H1 (cell line): ENCODE data around the gene PSMC3. TPM values are rescaled to one million over a fixed set of nuclear protein-coding genes. Genes with fewer than 3 reads are reported as not detected.

ENCODE experiments used
- CTCF ChIA-PET: fragments of 300-600 bp; sonication (Branson Sonifier 250); formaldehyde crosslinking; loops from one replicate; lab custom pipeline; 2021; ENCODE audit not compliant: partially characterized antibody; lab: Charles Lee
- POLR2A ChIA-PET: fragments of 300-600 bp; sonication (Branson Sonifier 250); formaldehyde crosslinking; loops from one replicate; lab custom pipeline; 2021; ENCODE audit warnings: inconsistent platforms; ENCODE audit not compliant: partially characterized antibody; lab: Charles Lee
- DNase-seq, 2 experiments: peaks; one replicate each; pipeline versions ENCODE4 v3.0.0 to v3.0.0-alpha.2; 2010 to 2022; ENCODE audit warnings: low spot score in 2 of 2, low read depth in 1 of 2, mixed read lengths in 1 of 2
- FAIRE-seq: peaks from 2 replicates; lab custom pipeline; 2011; peaks lifted over from hg19 to GRCh38; lab: Jason Lieb, UNC
- H2AFZ ChIP-seq: 2 replicates; pipeline ENCODE4 v1.8.1; 2012; ENCODE audit warnings: low read length, inconsistent platforms
- H2AK5ac ChIP-seq: 2 replicates; pipeline ENCODE4 v1.6.1; 2013; ENCODE audit warnings: low read depth, low read length
- H2BK120ac ChIP-seq: replicated peaks from 2 replicates; pipeline ENCODE3; 2013; ENCODE audit warnings: low read depth, low read length, inconsistent platforms
- H2BK12ac ChIP-seq: 2 replicates; pipeline ENCODE4 v1.6.1; 2013; ENCODE audit warnings: low read depth, low read length
- H2BK15ac ChIP-seq: 2 replicates; pipeline ENCODE4 v1.6.1; 2013; ENCODE audit warnings: low read length
- H2BK20ac ChIP-seq: 2 replicates; pipeline ENCODE4 v1.6.1; 2013; ENCODE audit warnings: low read length
- H2BK5ac ChIP-seq: 2 replicates; pipeline ENCODE4 v1.6.1; 2013; ENCODE audit warnings: low read depth, low read length
- H3K14ac ChIP-seq: 2 replicates; pipeline ENCODE4 v1.6.1; 2013; ENCODE audit warnings: inconsistent platforms; ENCODE audit not compliant: insufficient read length
- H3K18ac ChIP-seq: 2 replicates; pipeline ENCODE4 v1.6.1; 2013; ENCODE audit warnings: low read length; ENCODE audit errors: extremely low read depth
- H3K23ac ChIP-seq: 2 replicates; pipeline ENCODE4 v1.6.1; 2013; ENCODE audit warnings: inconsistent platforms; ENCODE audit not compliant: insufficient read length
- H3K23me2 ChIP-seq: 2 replicates; pipeline ENCODE4 v1.6.1; 2013; ENCODE audit warnings: low read depth, low read length
- H3K27ac ChIP-seq: 2 replicates; pipeline ENCODE4 v1.6.1; 2011; ENCODE audit warnings: low read depth, low read length, inconsistent platforms
- H3K27me3 ChIP-seq, 4 experiments: replicated peaks in 1 of 4; 1 replicate in 1 of 4; 2 replicates in 3 of 4; pipeline versions ENCODE4 v1.6.1 to v1.8.1; 2011 to 2013; ENCODE audit warnings: low read length in 3 of 4, mild to moderate bottlenecking in 3 of 4, inconsistent platforms in 2 of 4, mixed read lengths in 2 of 4, moderate library complexity in 1 of 4; ENCODE audit not compliant: control insufficient read depth in 3 of 4, insufficient read depth in 3 of 4; ENCODE audit errors: extremely low read depth in 1 of 4
- H3K36me3 ChIP-seq, 4 experiments: 2 replicates each; pipeline versions ENCODE4 v1.6.1 to v1.8.1; 2011 to 2013; ENCODE audit warnings: mild to moderate bottlenecking in 4 of 4, low read length in 3 of 4, moderate library complexity in 2 of 4, control low read depth in 1 of 4, inconsistent platforms in 1 of 4; ENCODE audit not compliant: insufficient read depth in 4 of 4, control insufficient read depth in 2 of 4
- H3K4ac ChIP-seq: replicated peaks from 2 replicates; pipeline ENCODE3; 2013; ENCODE audit warnings: low read length, low read depth, mixed read lengths, inconsistent platforms; ENCODE audit not compliant: insufficient read length
- H3K4me1 ChIP-seq, 4 experiments: replicated peaks in 1 of 4; 1 replicate in 1 of 4; 2 replicates in 3 of 4; pipeline versions ENCODE4 v1.6.1 to v1.8.1; 2011 to 2013; ENCODE audit warnings: low read length in 3 of 4, inconsistent platforms in 2 of 4, mixed read lengths in 1 of 4; ENCODE audit not compliant: insufficient read depth in 4 of 4, control insufficient read depth in 3 of 4
- H3K4me2 ChIP-seq, 2 experiments: 2 replicates each; pipeline versions ENCODE4 v1.6.1 to v1.8.1; 2011 to 2013; ENCODE audit warnings: low read depth in 2 of 2, low read length in 2 of 2, control low read depth in 1 of 2, inconsistent platforms in 1 of 2, mild to moderate bottlenecking in 1 of 2; ENCODE audit not compliant: insufficient read depth in 1 of 2
- H3K4me3 ChIP-seq, 4 experiments: fragments of 200-600, 300-600 bp in 1 of 4; sonication (generic), shearing (Covaris generic), sonication (Bioruptor Twin) in 1 of 4; 2 replicates each; pipeline versions ENCODE4 v1.5.1 to v1.8.1; 2011 to 2016; ENCODE audit warnings: low read length in 4 of 4, low read depth in 3 of 4, control low read depth in 2 of 4, inconsistent platforms in 2 of 4, mild to moderate bottlenecking in 2 of 4, mixed read lengths in 1 of 4, moderate library complexity in 1 of 4; ENCODE audit not compliant: insufficient read depth in 2 of 4; ENCODE audit errors: extremely low read depth in 1 of 4
- H3K56ac ChIP-seq: replicated peaks from 2 replicates; pipeline ENCODE3; 2013; ENCODE audit warnings: low read depth, mild to moderate bottlenecking, mixed read lengths, low read length, inconsistent platforms; ENCODE audit not compliant: insufficient read length
- H3K79me1 ChIP-seq: 2 replicates; pipeline ENCODE4 v1.6.1; 2013; ENCODE audit warnings: low read depth, low read length, control low read depth
- H3K79me2 ChIP-seq, 2 experiments: 2 replicates each; pipeline versions ENCODE4 v1.6.1 to v1.8.1; 2012 to 2013; ENCODE audit warnings: low read length in 2 of 2, mild to moderate bottlenecking in 2 of 2, inconsistent platforms in 1 of 2; ENCODE audit not compliant: insufficient read depth in 2 of 2, control insufficient read depth in 1 of 2
- H3K9ac ChIP-seq, 4 experiments: replicated peaks in 1 of 4; 1 replicate in 1 of 4; 2 replicates in 3 of 4; pipeline versions ENCODE4 v1.6.1 to v1.8.1; 2011 to 2013; ENCODE audit warnings: low read depth in 3 of 4, low read length in 3 of 4, control low read depth in 2 of 4, mild to moderate bottlenecking in 2 of 4, moderate library complexity in 2 of 4, inconsistent platforms in 1 of 4; ENCODE audit errors: extremely low read depth in 1 of 4
- H3K9me3 ChIP-seq, 2 experiments: 2 replicates each; pipeline versions ENCODE4 v1.6.1 to v1.8.1; 2012 to 2013; ENCODE audit warnings: mild to moderate bottlenecking in 2 of 2, moderate library complexity in 2 of 2, control low read depth in 1 of 2, inconsistent platforms in 1 of 2, low read depth in 1 of 2, low read length in 1 of 2, mixed read lengths in 1 of 2; ENCODE audit not compliant: insufficient read depth in 2 of 2
- H4K20me1 ChIP-seq, 2 experiments: replicated peaks in 1 of 2; 2 replicates each; pipeline versions ENCODE3 to v1.8.1; 2011 to 2013; ENCODE audit warnings: inconsistent platforms in 2 of 2, low read length in 2 of 2, mild to moderate bottlenecking in 1 of 2; ENCODE audit not compliant: insufficient read depth in 2 of 2, control insufficient read depth in 1 of 2
- H4K5ac ChIP-seq: 2 replicates; pipeline ENCODE4 v1.6.1; 2013; ENCODE audit warnings: low read length, low read depth, mixed read lengths, inconsistent platforms; ENCODE audit not compliant: insufficient read length
- H4K8ac ChIP-seq: 2 replicates; pipeline ENCODE4 v1.8.0; 2013; ENCODE audit warnings: mild to moderate bottlenecking, moderate library complexity, low read length, inconsistent platforms; ENCODE audit not compliant: insufficient read depth; ENCODE audit errors: extremely low read depth
- H4K91ac ChIP-seq: replicated peaks from 2 replicates; pipeline ENCODE3; 2013; ENCODE audit warnings: low read length, mixed read lengths, inconsistent platforms; ENCODE audit not compliant: insufficient read length
- BRCA1 ChIP-seq: IDR thresholded peaks from 2 replicates; pipeline ENCODE4 v1.6.1; 2012; ENCODE audit warnings: low read depth, low read length, improper control_type of control experiment
- NRF1 ChIP-seq: IDR thresholded peaks from 2 replicates; pipeline ENCODE4 v1.6.1; 2011; ENCODE audit warnings: mild to moderate bottlenecking, low read depth, low read length, improper control_type of control experiment
- RAD21 ChIP-seq, 2 experiments: IDR thresholded peaks in 1 of 2; conservative IDR thresholded peaks in 1 of 2; 2 replicates each; pipeline ENCODE4 v1.6.1; 2011; ENCODE audit warnings: low read depth in 2 of 2, low read length in 2 of 2, improper control_type of control experiment in 1 of 2, inconsistent platforms in 1 of 2, mild to moderate bottlenecking in 1 of 2, moderate library complexity in 1 of 2
- SP2 ChIP-seq: IDR thresholded peaks from 2 replicates; pipeline ENCODE4 v1.6.1; 2012; ENCODE audit warnings: mild to moderate bottlenecking, low read length, inconsistent platforms
- WGBS, 2 experiments: shearing (Covaris generic) in 1 of 2; methylation state at CpG; one replicate each; pipeline versions ENCODE4 v1.1.6 to v1.1.7; 2013 to 2015; ENCODE audit warnings: low lambda C conversion rate in 2 of 2, mixed read lengths in 2 of 2, inconsistent platforms in 1 of 2, low coverage in 1 of 2, missing lambda C conversion rate in 1 of 2; ENCODE audit not compliant: insufficient replicate concordance in 2 of 2, insufficient coverage in 1 of 2, insufficient read length in 1 of 2; ENCODE audit errors: extremely low coverage in 1 of 2, missing lambda C conversion rate in 1 of 2; 5-methylcytosine and 5-hydroxymethylcytosine counted together
- polyA plus RNA-seq, 7 experiments: library from polyadenylated mRNA; depleted of rRNA in 3 of 7; stranded (reverse) in 5 of 7; unstranded in 2 of 7; fragments of >200 nt in 5 of 7; fragments of 200-250 nt in 2 of 7; gene quantifications; 1 replicate in 5 of 7; 2 replicates in 1 of 7; 4 replicates in 1 of 7; pipeline versions ENCODE4 v1.2.1 to v1.2.3, GENCODE V29; 2011 to 2013; ENCODE audit warnings: missing spikeins in 2 of 7, mixed read lengths in 2 of 7
- total RNA-seq: library from RNA; stranded (reverse); fragmentation: NEBNext Ultra II Directional; extraction: Animal tissue kit (Norgen Biotek cat#: 25700); gene quantifications from 2 replicates; pipeline ENCODE4 v1.2.1, GENCODE V29; 2021
- TF ChIP-seq, protein P1 (sequence below): IDR thresholded peaks from 2 replicates; pipeline ENCODE4 v1.6.1; 2012; ENCODE audit warnings: inconsistent platforms

PSMC3 gene
- total and polyA plus RNA-seq, 2 of the 8 experiments (the other 6 are each of a cell fraction or from before 2014, with no cell fraction given): 105 to 160 TPM

DNA sequence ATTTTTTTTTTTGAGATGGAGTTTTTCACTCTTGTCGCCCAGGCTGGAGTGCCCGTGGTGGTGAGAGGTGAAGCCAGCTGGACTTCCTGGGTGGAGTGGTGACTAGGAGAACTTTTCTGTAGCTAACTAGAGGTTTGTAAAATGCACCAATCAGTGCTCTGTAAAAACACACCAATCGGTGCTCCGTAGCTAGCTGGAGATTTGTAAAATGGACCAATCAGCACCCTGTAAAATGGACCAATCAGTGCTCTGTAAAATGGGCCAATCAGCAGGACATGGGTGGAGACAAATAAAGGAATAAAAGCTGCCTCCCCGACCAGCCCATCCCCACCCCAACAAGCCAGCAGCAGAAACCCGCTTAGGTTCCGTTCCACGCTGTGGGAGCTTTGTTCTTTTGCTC is 27.1 kb upstream of the PSMC3 start:
- H2BK12ac ChIP-seq: no peak overlapping the region
- 98% methylated on average over 8 of the region's 8 CpGs; no CpG with 5 or more reads in 1 of the 2 experiments for WGBS, 2 experiments
- H4K91ac ChIP-seq: no peak overlapping the region
- H3K4me1 ChIP-seq: no peaks in the 10 kb centered on the region; a peak in 2 of 7 replicates
- TF ChIP-seq BRCA1 (no peak), RAD21 (IDR thresholded peaks at IDR 0.05 in 1 of 2, conservative IDR thresholded peaks at IDR 0.05 in 1 of 2; ENCODE audit: low read depth in 2 of 2, low read length in 2 of 2) (no peak), SP2 (no peak), NRF1 (no peak)
- TF ChIP-seq, protein P1, sequence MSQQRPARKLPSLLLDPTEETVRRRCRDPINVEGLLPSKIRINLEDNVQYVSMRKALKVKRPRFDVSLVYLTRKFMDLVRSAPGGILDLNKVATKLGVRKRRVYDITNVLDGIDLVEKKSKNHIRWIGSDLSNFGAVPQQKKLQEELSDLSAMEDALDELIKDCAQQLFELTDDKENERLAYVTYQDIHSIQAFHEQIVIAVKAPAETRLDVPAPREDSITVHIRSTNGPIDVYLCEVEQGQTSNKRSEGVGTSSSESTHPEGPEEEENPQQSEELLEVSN: no peak
- TF ChIP-seq, all 59 proteins: peak for 0
- no peak overlapping the region for H2BK5ac ChIP-seq
- no peak overlapping the region for H3K18ac ChIP-seq
- H3K23me2 ChIP-seq: no peaks in the 10 kb centered on the region
- CTCF ChIA-PET: interaction anchor here (1.0 to 2.7 kb wide), 12 partner anchors 9 to 205 kb away, joined by 3 to 21 read pairs (median 6); partner anchors contain the start of gene ACP2
- POLR2A ChIA-PET: interaction anchor here (0.6 kb wide), 1 partner anchor 140 kb away, joined by 3 read pairs; no protein-coding TSS in a partner anchor
- no peak overlapping the region for H3K27ac ChIP-seq
- no peak overlapping the region for H2AK5ac ChIP-seq
- H2AFZ ChIP-seq: no peak overlapping the region
- H3K9ac ChIP-seq: no peak overlapping the region
- no peak overlapping the region for H4K5ac ChIP-seq
- no peak overlapping the region for H3K4me2 ChIP-seq
- H2BK20ac ChIP-seq: no peak overlapping the region
- H2BK15ac ChIP-seq: no peak overlapping the region
- no peak overlapping the region for H4K8ac ChIP-seq
- no peaks in the 10 kb centered on the region for H3K27me3 ChIP-seq
- no peak overlapping the region for H2BK120ac ChIP-seq
- H3K9me3 ChIP-seq: no peaks in the 10 kb centered on the region
- DNase-seq: no peak
- H3K4me3 ChIP-seq: no peak overlapping the region
- no peak overlapping the region for H3K56ac ChIP-seq
- H3K14ac ChIP-seq: no peak overlapping the region
- no peaks in the 10 kb centered on the region for H4K20me1 ChIP-seq
- H3K79me2 ChIP-seq: no peaks in the 10 kb centered on the region
- no peaks in the 10 kb centered on the region for H3K79me1 ChIP-seq
- H3K4ac ChIP-seq: no peak overlapping the region
- FAIRE-seq: no peak
- no peaks in the 10 kb centered on the region for H3K36me3 ChIP-seq
- no peak overlapping the region for H3K23ac ChIP-seq
